K562 (cell line): ENCODE results near the gene UBE2O. TPM values are rescaled to one million over a fixed set of nuclear protein-coding genes. Genes with fewer than 3 reads are reported as not detected.

Experiments
- ATAC-seq: fragments of 200-7000 bp; cut with Tn5 transposase; 3 replicates; pipeline ENCODE4 v1.9.1; 2020; ENCODE audit warnings: moderate library complexity
- BruUV-seq: library from RNA; stranded (reverse); fragments of 400-500 nt; replicated peaks from 2 replicates; lab custom pipeline; 2021; lab: Mats Ljungman, UMichigan
- CTCF ChIA-PET: fragments of 300-600 bp; formaldehyde crosslinking; extraction: SDS; loops from one replicate; lab custom pipeline; 2021; ENCODE audit warnings: low intra/inter-chr PET ratio; lab: Yijun Ruan, JAX
- POLR2A ChIA-PET: fragments of 300-600, 350-650 bp; sonication (Branson Sonifier 250); formaldehyde crosslinking; extraction: SDS; loops from one replicate; lab custom pipeline; 2021; ENCODE audit warnings: antibody characterized with exemption, inconsistent platforms; lab: Yijun Ruan, JAX
- DNase-seq, 4 experiments: peaks; one replicate each; pipeline versions ENCODE4 v3.0.0 to v3.0.0-alpha.2; 2011 to 2018; ENCODE audit warnings: low spot score in 3 of 4, mixed read lengths in 3 of 4; ENCODE audit errors: extremely low read depth in 1 of 4
- FAIRE-seq: peaks from 2 replicates; lab custom pipeline; 2011; peaks lifted over from hg19 to GRCh38; lab: Jason Lieb, UNC
- H2AFZ ChIP-seq: 2 replicates; pipeline ENCODE4 v1.6.0; 2011; ENCODE audit warnings: low read depth, low read length, control low read depth, inconsistent platforms
- H3K27ac ChIP-seq: fragments of 200-600 bp; 3 replicates; pipeline ENCODE4 v1.8.0; 2011; ENCODE audit warnings: low read depth, mild to moderate bottlenecking, control low read depth, inconsistent platforms, low read length, moderate library complexity, mixed read lengths; ENCODE audit errors: extremely low read depth
- H3K27me3 ChIP-seq, 2 experiments: fragments of 300-600 bp in 1 of 2; 2 replicates in 1 of 2; 3 replicates in 1 of 2; pipeline versions ENCODE4 v1.6.0 to v1.8.0; 2011; ENCODE audit warnings: inconsistent platforms in 2 of 2, low read length in 2 of 2, mild to moderate bottlenecking in 1 of 2, mixed read lengths in 1 of 2, moderate library complexity in 1 of 2; ENCODE audit not compliant: control insufficient read depth in 2 of 2, insufficient read depth in 2 of 2
- H3K36me3 ChIP-seq: fragments of 300-600 bp; 3 replicates; pipeline ENCODE4 v1.8.0; 2011; ENCODE audit warnings: mild to moderate bottlenecking, low read length, inconsistent platforms; ENCODE audit not compliant: control insufficient read depth, insufficient read depth
- H3K4me1 ChIP-seq, 2 experiments: fragments of 200-600 bp in 1 of 2; replicated peaks in 1 of 2; 2 replicates in 1 of 2; 3 replicates in 1 of 2; pipeline versions ENCODE4 v1.5.1 to v1.8.0; 2011; ENCODE audit warnings: inconsistent platforms in 2 of 2, low read length in 2 of 2, mild to moderate bottlenecking in 1 of 2, mixed read lengths in 1 of 2, moderate library complexity in 1 of 2; ENCODE audit not compliant: control insufficient read depth in 2 of 2, insufficient read depth in 2 of 2
- H3K4me2 ChIP-seq: 2 replicates; pipeline ENCODE4 v1.6.1; 2011; ENCODE audit warnings: low read length, control low read depth, inconsistent platforms, mixed read lengths; ENCODE audit not compliant: insufficient read depth
- H3K4me3 ChIP-seq: fragments of 200-600 bp; sonication (generic), shearing (Covaris generic); 2 replicates; pipeline ENCODE4 v1.5.1; 2016; ENCODE audit warnings: control low read depth, inconsistent platforms
- H3K79me2 ChIP-seq: fragments of 200-600 bp; 3 replicates; pipeline ENCODE4 v1.8.0; 2011; ENCODE audit warnings: low read length, inconsistent platforms; ENCODE audit not compliant: control insufficient read depth, insufficient read depth
- H3K9ac ChIP-seq, 2 experiments: 2 replicates each; pipeline versions ENCODE4 v1.6.0 to v1.6.1; 2011; ENCODE audit warnings: low read depth in 2 of 2, low read length in 2 of 2, control low read depth in 1 of 2, inconsistent platforms in 1 of 2, mild to moderate bottlenecking in 1 of 2, mixed read lengths in 1 of 2; ENCODE audit not compliant: insufficient read depth in 1 of 2
- H3K9me1 ChIP-seq: one replicate; pipeline ENCODE4 v1.6.0; 2011; ENCODE audit warnings: inconsistent platforms, mild to moderate bottlenecking, low read length, moderate library complexity; ENCODE audit not compliant: control insufficient read depth, insufficient read depth
- H3K9me3 ChIP-seq: replicated peaks from 2 replicates; pipeline ENCODE4 v1.5.1; 2011; ENCODE audit warnings: low read depth, low read length, inconsistent platforms; ENCODE audit not compliant: control insufficient read depth, insufficient read depth
- H4K20me1 ChIP-seq: replicated peaks from 2 replicates; pipeline ENCODE4 v1.6.1; 2011; ENCODE audit warnings: low read length, inconsistent platforms, mixed read lengths; ENCODE audit not compliant: control insufficient read depth, insufficient read depth
- GTF2E2 ChIP-seq: fragments of 200-800 bp; sonication (Bioruptor generic); IDR thresholded peaks from 2 replicates; pipeline ENCODE4 v1.6.1; 2016; ENCODE audit warnings: missing genetic modification characterization, missing compliant biosample characterization
- MEF2A ChIP-seq: IDR thresholded peaks from 2 replicates; pipeline ENCODE4 v1.6.1; 2011; ENCODE audit warnings: low read depth, mild to moderate bottlenecking, low read length, moderate library complexity; ENCODE audit not compliant: control insufficient read depth
- ZBTB26 ChIP-seq: fragments of 450-650 bp; formaldehyde crosslinking; IDR thresholded peaks from 2 replicates; pipeline ENCODE4 v1.4.0; 2022; ENCODE audit warnings: missing genetic modification characterization
- WGBS: fragments of 100-300 bp; shearing (Covaris generic); methylation state at CpG from one replicate; pipeline ENCODE4 v1.1.6; 2016; ENCODE audit warnings: low coverage, mixed read lengths; ENCODE audit not compliant: insufficient coverage; ENCODE audit errors: missing lambda C conversion rate; 5-methylcytosine and 5-hydroxymethylcytosine counted together
- in situ Hi-C: fragments of 300-500 bp; cut with MboI; formaldehyde crosslinking; loops from 4 replicates; pipeline ENCODE4 v1.15.0; 2018; ENCODE audit warnings: inconsistent platforms, mixed read lengths
- intact Hi-C: fragments of 100-400 bp; cut with micrococcal nuclease; formaldehyde crosslinking; loops from 2 replicates; pipeline ENCODE4 v1.14.2; 2022
- polyA plus RNA-seq, 8 experiments: library from polyadenylated mRNA; depleted of rRNA in 4 of 8; stranded (reverse) in 5 of 8; unstranded in 3 of 8; fragments of >200 nt; fragmentation: Nextera tagmentation in 2 of 8; fragmentation: Illumina TruSeq in 1 of 8; extraction: Ambion mirVana in 2 of 8; extraction: Trizol in 1 of 8; gene quantifications; 2 replicates each; pipeline versions ENCODE4 v1.2.1 to v1.2.3, GENCODE V29; 2011 to 2014; ENCODE audit warnings: inconsistent platforms in 1 of 8, missing spikeins in 1 of 8
- total RNA-seq, 7 experiments: library from RNA; depleted of rRNA in 6 of 7; stranded (reverse); fragments of >200 nt in 6 of 7; fragmentation: Illumina TruSeq in 2 of 7; extraction: Trizol in 2 of 7; gene quantifications; 2 replicates each; pipeline versions ENCODE4 v1.2.1 to v1.2.3, GENCODE V29; 2011 to 2021; ENCODE audit warnings: low replicate concordance in 1 of 7

Gene UBE2O
- total and polyA plus RNA-seq, 9 of the 15 experiments (the other 6 are each of a cell fraction or from before 2014, with no cell fraction given): 1.6 to 39.7 (median 13.3) TPM

GRCh38 chr17:76404256-76404655 is 48.7 kb downstream of the UBE2O start:
- in situ Hi-C loops: loop anchor here (5.0 kb wide), 2 partner anchors 53 to 102 kb away; no protein-coding TSS in a partner anchor

GRCh38 chr17:76402711-76403110 is 50.2 kb downstream of the UBE2O start:
- FAIRE-seq: no peak
- CTCF ChIA-PET: no interaction called here
- intact Hi-C loops (no loop called here), in situ Hi-C loops (loop anchor here (5.0 kb wide), 2 partner anchors 55 to 100 kb away; no protein-coding TSS in a partner anchor)
- BruUV-seq: no TSS peak
- H2AFZ ChIP-seq: no peak overlapping the region
- H3K36me3 ChIP-seq: peaks cover 72% of the 10 kb centered on the region
- no peaks in the 10 kb centered on the region for H3K27me3 ChIP-seq
- no peak overlapping the region for H3K9ac ChIP-seq
- 79% methylated on average over 4 of the region's 5 CpGs for WGBS
- ATAC-seq: no peak
- DNase-seq: no peak
- no peak overlapping the region for H3K4me2 ChIP-seq
- no peak for TF ChIP-seq MEF2A
- no peak overlapping the region for H3K4me3 ChIP-seq
- H4K20me1 ChIP-seq: peaks cover 41% of the 10 kb centered on the region
- H3K9me1 ChIP-seq: peaks cover 18% of the 10 kb centered on the region
- peaks cover 16% of the 10 kb centered on the region for H3K79me2 ChIP-seq
- POLR2A ChIA-PET: interaction anchor here (0.5 to 0.7 kb wide), 3 partner anchors 15 to 670 kb away, joined by 3 read pairs; no protein-coding TSS in a partner anchor
- H3K27ac ChIP-seq: no peak overlapping the region
- no peaks in the 10 kb centered on the region for H3K9me3 ChIP-seq
- H3K4me1 ChIP-seq: peaks cover 16 to 36% of the 10 kb centered on the region in 2 experiments

More at GRCh38 chr17:76404256-76404655, 48.7 kb downstream of the UBE2O start:
- ATAC-seq: no peak
- Histone ChIP-seq H4K20me1 (peaks cover 40% of the 10 kb centered on the region), H3K79me2 (peaks cover 16% of the 10 kb centered on the region), H3K4me1 (peaks cover 16 to 30% of the 10 kb centered on the region in 2 experiments), H3K9ac (no peak overlapping the region), H3K4me3 (no peak overlapping the region), H3K9me3 (no peaks in the 10 kb centered on the region), H3K27ac (no peak overlapping the region), H3K4me2 (no peak overlapping the region), H3K36me3 (peaks cover 57% of the 10 kb centered on the region; the same call in 2 of the 3 replicates), H3K9me1 (peaks cover 18% of the 10 kb centered on the region), H2AFZ (no peak overlapping the region), H3K27me3 (no peaks in the 10 kb centered on the region)
- no peak for FAIRE-seq
- no peak for DNase-seq
- intact Hi-C loops: no loop called here
- WGBS: 91% methylated on average over 6 of the region's 6 CpGs
- no peak for TF ChIP-seq ZBTB26 (CRISPR knock-in tag)
- no peak for TF ChIP-seq GTF2E2 (tag)
- ChIA-PET POLR2A (interaction anchor here (2.7 kb wide), 1 partner anchor 12 kb away, joined by 22 read pairs; no protein-coding TSS in a partner anchor), CTCF (no interaction called here)
- BruUV-seq: no TSS peak
